Measurements from ENCODE around the gene GTF2F2. TPM values are rescaled to one million over a fixed set of nuclear protein-coding genes. Genes with fewer than 3 reads are reported as not detected.

The GTF2F2 gene
- total RNA-seq, 1 experiment from 2014 or later = 40.1 TPM

- TF ChIP-seq CBX3 (IDR thresholded peaks at IDR 0.05; ENCODE audit: low read depth) (no peak), CEBPB (IDR thresholded peaks at IDR 0.05; ENCODE audit: low read depth) (no peak)
Observed at GRCh38 chr13:45156565-45157361, 36.5 kb downstream of the GTF2F2 start (continued).

DNA sequence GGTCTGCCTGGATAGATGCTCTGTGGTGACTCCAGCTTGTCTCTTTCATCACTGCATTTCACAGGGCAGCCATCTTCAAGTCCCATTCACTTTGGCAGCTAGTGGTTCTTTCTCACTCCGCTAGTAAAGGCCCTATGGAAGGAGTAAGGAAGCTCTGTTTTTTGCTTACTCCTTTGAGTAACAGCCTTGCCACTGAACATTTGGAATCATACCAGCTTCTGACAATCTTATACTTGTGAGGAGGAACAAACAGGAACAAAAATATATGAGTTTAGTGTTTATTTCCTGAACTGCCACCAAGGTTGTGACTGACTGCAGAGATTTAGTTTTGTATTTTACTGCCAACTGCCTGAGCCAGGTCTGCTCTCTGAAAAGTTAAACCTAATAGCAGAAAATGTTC, 41.9 kb downstream of the GTF2F2 start:
- RAD21 ChIA-PET (ENCODE audit: low non-redundant PET in 1 of 2, low total read pairs in 2 of 2, uncharacterized antibody in 2 of 2, unreplicated experiment in 2 of 2) = interaction anchor here in 1 of 2 experiments (0.7 kb wide), 1 partner anchor 119 kb away, joined by 3 read pairs; no protein-coding TSS in a partner anchor
- H3K4me3 ChIP-seq (replicated peaks in 1 of 2; ENCODE audit: low read depth in 1 of 2, low read length in 2 of 2) = peak overlapping the region in 1 of 2 experiments; percentile 33; a peak in 1 of 4 replicates
- peaks cover 39% of the 10 kb centered on the region for H3K79me2 ChIP-seq (ENCODE audit: insufficient read depth, low read length)
- intact Hi-C loops (cut with micrococcal nuclease) = loop anchor here (10.0 kb wide), 1 partner anchor 123 kb away; no protein-coding TSS in a partner anchor
- peaks cover 0 to 10% of the 10 kb centered on the region in 2 experiments; a peak in 2 of 4 replicates for H3K36me3 ChIP-seq (ENCODE audit: control insufficient read depth in 1 of 2, insufficient read depth in 2 of 2, low read length in 2 of 2)
- H4K20me1 ChIP-seq (ENCODE audit: insufficient read depth) = no peaks in the 10 kb centered on the region
- POLR2A ChIA-PET = interaction anchor here (1.5 kb wide), 1 partner anchor 19 kb away, joined by 3 read pairs; no protein-coding TSS in a partner anchor
- peak overlapping the region; percentile 76 for H3K4me2 ChIP-seq (ENCODE audit: low read length)
- no peaks in the 10 kb centered on the region for H3K9me2 ChIP-seq (ENCODE audit: insufficient read depth)
- DNase-seq (ENCODE audit: low read depth, low spot score) (no peak), ATAC-seq (peak; percentile 40)
- H2AFZ ChIP-seq (ENCODE audit: low read depth, low read length, poor library complexity, severe bottlenecking) = no peak overlapping the region
- peaks cover 33 to 47% of the 10 kb centered on the region in 2 experiments for H3K4me1 ChIP-seq (ENCODE audit: control insufficient read depth in 1 of 2, insufficient read depth in 2 of 2, low read length in 2 of 2)
- no peaks in the 10 kb centered on the region for H3K9me3 ChIP-seq (ENCODE audit: control insufficient read depth in 1 of 2, insufficient read depth in 1 of 2, low read depth in 1 of 2, low read length in 2 of 2)
- H3K9ac ChIP-seq (ENCODE audit: low read length) = peak overlapping the region; percentile 39
- H3K27me3 ChIP-seq (ENCODE audit: insufficient read depth, low read length) = no peaks in the 10 kb centered on the region
- CTCF ChIA-PET = interaction anchor here (1.1 kb wide), 1 partner anchor 19 kb away, joined by 3 read pairs; no protein-coding TSS in a partner anchor
- TF ChIP-seq CEBPB (IDR thresholded peaks at IDR 0.05; ENCODE audit: low read depth) (no peak), SRF (IDR thresholded peaks at IDR 0.05; ENCODE audit: low read depth) (no peak), RAD21 (IDR thresholded peaks at IDR 0.05; ENCODE audit: low read depth) (no peak), ATF3 (IDR thresholded peaks at IDR 0.05) (no peak), SIN3A (IDR thresholded peaks at IDR 0.05; ENCODE audit: low read depth) (no peak), EGR1 (IDR thresholded peaks at IDR 0.05; ENCODE audit: low read depth) (no peak), ZFX (IDR thresholded peaks at IDR 0.05) (no peak), POLR2AphosphoS5 (IDR thresholded peaks at IDR 0.05; ENCODE audit: low read depth, low read length) (no peak), SP1 (IDR thresholded peaks at IDR 0.05; ENCODE audit: low read depth) (no peak), MAX (IDR thresholded peaks at IDR 0.05) (no peak), ZNF274 (IDR thresholded peaks at IDR 0.05; ENCODE audit: low read depth, low read length) (no peak), EZH2phosphoT487 (IDR thresholded peaks at IDR 0.05; ENCODE audit: borderline replicate concordance) (no peak), REST (IDR thresholded peaks at IDR 0.05; ENCODE audit: low read depth) (no peak), EZH2 (IDR thresholded peaks at IDR 0.05) (no peak)
- TF ChIP-seq, protein P1, sequence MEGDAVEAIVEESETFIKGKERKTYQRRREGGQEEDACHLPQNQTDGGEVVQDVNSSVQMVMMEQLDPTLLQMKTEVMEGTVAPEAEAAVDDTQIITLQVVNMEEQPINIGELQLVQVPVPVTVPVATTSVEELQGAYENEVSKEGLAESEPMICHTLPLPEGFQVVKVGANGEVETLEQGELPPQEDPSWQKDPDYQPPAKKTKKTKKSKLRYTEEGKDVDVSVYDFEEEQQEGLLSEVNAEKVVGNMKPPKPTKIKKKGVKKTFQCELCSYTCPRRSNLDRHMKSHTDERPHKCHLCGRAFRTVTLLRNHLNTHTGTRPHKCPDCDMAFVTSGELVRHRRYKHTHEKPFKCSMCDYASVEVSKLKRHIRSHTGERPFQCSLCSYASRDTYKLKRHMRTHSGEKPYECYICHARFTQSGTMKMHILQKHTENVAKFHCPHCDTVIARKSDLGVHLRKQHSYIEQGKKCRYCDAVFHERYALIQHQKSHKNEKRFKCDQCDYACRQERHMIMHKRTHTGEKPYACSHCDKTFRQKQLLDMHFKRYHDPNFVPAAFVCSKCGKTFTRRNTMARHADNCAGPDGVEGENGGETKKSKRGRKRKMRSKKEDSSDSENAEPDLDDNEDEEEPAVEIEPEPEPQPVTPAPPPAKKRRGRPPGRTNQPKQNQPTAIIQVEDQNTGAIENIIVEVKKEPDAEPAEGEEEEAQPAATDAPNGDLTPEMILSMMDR (IDR thresholded peaks at IDR 0.05 in 2 of 3, conservative IDR thresholded peaks at IDR 0.05 in 1 of 3; ENCODE audit: borderline replicate concordance in 1 of 3, insufficient read depth in 1 of 3, low read depth in 2 of 3, low read length in 2 of 3) = no peak
- peak overlapping the region; percentile 66 for H3K27ac ChIP-seq (ENCODE audit: low read depth, low read length)
- BruUV-seq (replicated peaks) = no TSS peak

All from HCT116 (cell line).